OCI-LY3 (cell line): Measurements from ENCODE around the gene NFATC2IP.

ENCODE experiments used
- CTCF ChIP-seq: fragments of 200-600, 300-600 bp; sonication (generic); IDR thresholded peaks from 2 replicates; pipeline ENCODE4 v1.5.1; 2014; ENCODE audit warnings: antibody characterized with exemption, low read length, low read depth
- EZH2phosphoT487 ChIP-seq: fragments of 200-600 bp; shearing (Covaris generic); IDR thresholded peaks from 2 replicates; pipeline ENCODE4 v1.6.1; 2018; ENCODE audit warnings: antibody characterized with exemption, mixed run types, low read depth

- TF ChIP-seq CTCF (peak; percentile 15; the same call in 1 of the 2 replicates), EZH2phosphoT487 (no peak)
These were observed 60.4 kb downstream of the NFATC2IP start for GRCh38 chr16:29011112-29011511.
